GM12891 (cell line): Measurements from ENCODE around the gene JAZF1.

Source experiments
- POLR2A ChIP-seq: IDR thresholded peaks from 2 replicates; pipeline ENCODE4 v1.6.1; 2011; ENCODE audit warnings: low read depth, low read length, control low read depth
- TAF1 ChIP-seq: IDR thresholded peaks from 2 replicates; pipeline ENCODE4 v1.6.1; 2011; ENCODE audit warnings: low read depth, low read length, control low read depth

- TF ChIP-seq TAF1, result no peak
- TF ChIP-seq POLR2A, result no peak
Measured at GRCh38 chr7:28002638-28003037, 178.0 kb downstream of the JAZF1 start.
